SK-N-SH treated with all-trans-retinoic acid at 6 μM for 48 hours (cell line): ENCODE results near the gene PIGZ.

Source experiments
- ATAC-seq: fragments of 200-7000 bp; cut with Tn5 transposase; 3 replicates; pipeline ENCODE4 v1.9.1; 2020; ENCODE audit warnings: mild to moderate bottlenecking, moderate library complexity
- ARNTL ChIP-seq: fragments of 450-650 bp; formaldehyde crosslinking; IDR thresholded peaks from 2 replicates; pipeline ENCODE4 v1.5.0; 2020; ENCODE audit warnings: low read depth, mild to moderate bottlenecking, moderate library complexity, borderline replicate concordance
- CSDC2 ChIP-seq: fragments of 250-450 bp; sonication (Bioruptor Pico); IDR thresholded peaks from 2 replicates; pipeline ENCODE4 v1.5.0; 2020; ENCODE audit warnings: mild to moderate bottlenecking, moderate library complexity
- ESRRG ChIP-seq: fragments of 250-450 bp; sonication (Bioruptor Pico); IDR thresholded peaks from 2 replicates; pipeline ENCODE4 v1.6.1; 2021; ENCODE audit warnings: mild to moderate bottlenecking
- GLIS3 ChIP-seq: fragments of 250-450 bp; sonication (Bioruptor Pico); IDR thresholded peaks from 2 replicates; pipeline ENCODE4 v1.5.0; 2020; ENCODE audit warnings: mild to moderate bottlenecking, moderate library complexity
- ISL1 ChIP-seq: fragments of 250-450 bp; sonication (Bioruptor Pico); IDR thresholded peaks from 2 replicates; pipeline ENCODE4 v2.1.2; 2022; ENCODE audit warnings: mild to moderate bottlenecking, moderate library complexity
- OSR1 ChIP-seq: fragments of 250-450 bp; sonication (Bioruptor Pico); IDR thresholded peaks from 2 replicates; pipeline ENCODE4 v1.8.0; 2022; ENCODE audit warnings: moderate library complexity, mild to moderate bottlenecking, inconsistent platforms
- PPARA ChIP-seq: fragments of 250-450 bp; sonication (Bioruptor Pico); IDR thresholded peaks from 2 replicates; pipeline ENCODE4 v1.5.0; 2020; ENCODE audit warnings: mild to moderate bottlenecking, borderline replicate concordance
- RARB ChIP-seq: fragments of 250-450 bp; sonication (Bioruptor Pico); IDR thresholded peaks from 2 replicates; pipeline ENCODE4 v1.8.0; 2021; ENCODE audit warnings: mild to moderate bottlenecking, moderate library complexity
- SNAI2 ChIP-seq: fragments of 250-450 bp; sonication (Bioruptor Pico); IDR thresholded peaks from 2 replicates; pipeline ENCODE4 v1.5.0; 2020; ENCODE audit warnings: mild to moderate bottlenecking, moderate library complexity
- TCF4 ChIP-seq: fragments of 250-450 bp; sonication (Bioruptor Pico); IDR thresholded peaks from 2 replicates; pipeline ENCODE4 v1.8.0; 2021; ENCODE audit warnings: mild to moderate bottlenecking, moderate library complexity, borderline replicate concordance
- TOX ChIP-seq: fragments of 250-450 bp; sonication (Bioruptor Pico); IDR thresholded peaks from 2 replicates; pipeline ENCODE4 v1.8.0; 2021; ENCODE audit warnings: mild to moderate bottlenecking, moderate library complexity, borderline replicate concordance
- ZC3H10 ChIP-seq: fragments of 250-450 bp; sonication (Bioruptor Pico); IDR thresholded peaks from 2 replicates; pipeline ENCODE4 v1.5.1; 2021; ENCODE audit warnings: mild to moderate bottlenecking, moderate library complexity
- ZFP3 ChIP-seq: fragments of 250-450 bp; sonication (Bioruptor Pico); IDR thresholded peaks from 2 replicates; pipeline ENCODE4 v1.5.0; 2020; ENCODE audit warnings: mild to moderate bottlenecking, moderate library complexity
- ZFP30 ChIP-seq: fragments of 450-650 bp; formaldehyde crosslinking; IDR thresholded peaks from 2 replicates; pipeline ENCODE4 v1.5.0; 2022; ENCODE audit warnings: mild to moderate bottlenecking, moderate library complexity
- ZNF565 ChIP-seq: fragments of 450-650 bp; formaldehyde crosslinking; conservative IDR thresholded peaks from 2 replicates; pipeline ENCODE4 v1.5.0; 2020; ENCODE audit warnings: low read depth, mild to moderate bottlenecking, moderate library complexity
- ZNF8 ChIP-seq: fragments of 450-650 bp; formaldehyde crosslinking; IDR thresholded peaks from 2 replicates; pipeline ENCODE4 v1.5.0; 2020; ENCODE audit warnings: mild to moderate bottlenecking, moderate library complexity
- TF ChIP-seq, protein P1 (sequence below): fragments of 250-450 bp; sonication (Bioruptor Pico); IDR thresholded peaks from 2 replicates; pipeline ENCODE4 v1.8.0; 2021; ENCODE audit warnings: low read depth, mild to moderate bottlenecking, moderate library complexity, borderline replicate concordance
- TF ChIP-seq, protein P2 (sequence below): fragments of 250-450 bp; sonication (Bioruptor Pico); IDR thresholded peaks from 2 replicates; pipeline ENCODE4 v1.8.0; 2020; ENCODE audit warnings: mild to moderate bottlenecking, moderate library complexity, borderline replicate concordance
- TF ChIP-seq, protein P3 (sequence below): fragments of 250-450 bp; sonication (Bioruptor Pico); IDR thresholded peaks from 2 replicates; pipeline ENCODE4 v1.5.1; 2020; ENCODE audit warnings: low read depth, mild to moderate bottlenecking, moderate library complexity
- TF ChIP-seq, protein P4 (sequence below): fragments of 250-450 bp; sonication (Bioruptor Pico); IDR thresholded peaks from 2 replicates; pipeline ENCODE4 v1.5.0; 2020; ENCODE audit warnings: mild to moderate bottlenecking, moderate library complexity

Gene PIGZ

DNA sequence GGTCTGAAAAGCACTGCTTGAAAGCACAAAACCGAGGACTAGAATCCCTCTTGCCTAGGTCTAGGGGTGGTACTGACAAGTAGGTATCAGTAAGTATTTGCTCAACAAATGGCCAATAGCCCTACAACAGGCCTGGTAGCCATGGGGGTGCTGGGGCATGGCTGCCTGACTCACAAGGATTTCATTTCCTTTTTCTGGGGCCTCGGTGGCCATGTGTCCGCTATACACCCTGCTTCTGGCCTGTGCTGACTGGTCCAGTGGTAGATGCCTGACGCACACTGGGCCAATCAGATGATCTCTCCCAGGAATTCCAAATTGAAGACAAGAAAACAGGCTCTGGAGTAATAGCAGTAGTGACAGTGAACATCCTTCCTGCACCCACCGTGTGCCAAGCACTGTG lies 31.6 kb upstream of the PIGZ start:
- no peak for ATAC-seq
- TF ChIP-seq PPARA (no peak), RARB (CRISPR knock-in tag) (no peak), TCF4 (CRISPR knock-in tag) (no peak), ESRRG (no peak), TOX (CRISPR knock-in tag) (no peak), CSDC2 (no peak), ZFP3 (CRISPR knock-in tag) (no peak), ZFP30 (no peak), ZNF8 (no peak), ISL1 (CRISPR knock-in tag) (no peak)
- TF ChIP-seq, protein P1, sequence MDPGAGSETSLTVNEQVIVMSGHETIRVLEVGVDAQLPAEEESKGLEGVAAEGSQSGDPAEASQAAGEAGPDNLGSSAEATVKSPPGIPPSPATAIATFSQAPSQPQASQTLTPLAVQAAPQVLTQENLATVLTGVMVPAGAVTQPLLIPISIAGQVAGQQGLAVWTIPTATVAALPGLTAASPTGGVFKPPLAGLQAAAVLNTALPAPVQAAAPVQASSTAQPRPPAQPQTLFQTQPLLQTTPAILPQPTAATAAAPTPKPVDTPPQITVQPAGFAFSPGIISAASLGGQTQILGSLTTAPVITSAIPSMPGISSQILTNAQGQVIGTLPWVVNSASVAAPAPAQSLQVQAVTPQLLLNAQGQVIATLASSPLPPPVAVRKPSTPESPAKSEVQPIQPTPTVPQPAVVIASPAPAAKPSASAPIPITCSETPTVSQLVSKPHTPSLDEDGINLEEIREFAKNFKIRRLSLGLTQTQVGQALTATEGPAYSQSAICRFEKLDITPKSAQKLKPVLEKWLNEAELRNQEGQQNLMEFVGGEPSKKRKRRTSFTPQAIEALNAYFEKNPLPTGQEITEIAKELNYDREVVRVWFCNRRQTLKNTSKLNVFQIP (CRISPR knock-in tag) = no peak
- TF ChIP-seq, protein P2, sequence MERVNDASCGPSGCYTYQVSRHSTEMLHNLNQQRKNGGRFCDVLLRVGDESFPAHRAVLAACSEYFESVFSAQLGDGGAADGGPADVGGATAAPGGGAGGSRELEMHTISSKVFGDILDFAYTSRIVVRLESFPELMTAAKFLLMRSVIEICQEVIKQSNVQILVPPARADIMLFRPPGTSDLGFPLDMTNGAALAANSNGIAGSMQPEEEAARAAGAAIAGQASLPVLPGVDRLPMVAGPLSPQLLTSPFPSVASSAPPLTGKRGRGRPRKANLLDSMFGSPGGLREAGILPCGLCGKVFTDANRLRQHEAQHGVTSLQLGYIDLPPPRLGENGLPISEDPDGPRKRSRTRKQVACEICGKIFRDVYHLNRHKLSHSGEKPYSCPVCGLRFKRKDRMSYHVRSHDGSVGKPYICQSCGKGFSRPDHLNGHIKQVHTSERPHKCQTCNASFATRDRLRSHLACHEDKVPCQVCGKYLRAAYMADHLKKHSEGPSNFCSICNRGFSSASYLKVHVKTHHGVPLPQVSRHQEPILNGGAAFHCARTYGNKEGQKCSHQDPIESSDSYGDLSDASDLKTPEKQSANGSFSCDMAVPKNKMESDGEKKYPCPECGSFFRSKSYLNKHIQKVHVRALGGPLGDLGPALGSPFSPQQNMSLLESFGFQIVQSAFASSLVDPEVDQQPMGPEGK (CRISPR knock-in tag) = no peak
- TF ChIP-seq, protein P3, sequence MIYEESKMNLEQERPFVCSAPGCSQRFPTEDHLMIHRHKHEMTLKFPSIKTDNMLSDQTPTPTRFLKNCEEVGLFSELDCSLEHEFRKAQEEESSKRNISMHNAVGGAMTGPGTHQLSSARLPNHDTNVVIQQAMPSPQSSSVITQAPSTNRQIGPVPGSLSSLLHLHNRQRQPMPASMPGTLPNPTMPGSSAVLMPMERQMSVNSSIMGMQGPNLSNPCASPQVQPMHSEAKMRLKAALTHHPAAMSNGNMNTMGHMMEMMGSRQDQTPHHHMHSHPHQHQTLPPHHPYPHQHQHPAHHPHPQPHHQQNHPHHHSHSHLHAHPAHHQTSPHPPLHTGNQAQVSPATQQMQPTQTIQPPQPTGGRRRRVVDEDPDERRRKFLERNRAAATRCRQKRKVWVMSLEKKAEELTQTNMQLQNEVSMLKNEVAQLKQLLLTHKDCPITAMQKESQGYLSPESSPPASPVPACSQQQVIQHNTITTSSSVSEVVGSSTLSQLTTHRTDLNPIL (CRISPR knock-in tag) = no peak

- ATAC-seq = no peak
- TF ChIP-seq RARB (CRISPR knock-in tag) (no peak), ZNF565 (no peak), ZNF8 (no peak), ISL1 (CRISPR knock-in tag) (no peak), PPARA (no peak), ZC3H10 (CRISPR knock-in tag) (no peak), ZFP30 (no peak), OSR1 (CRISPR knock-in tag) (no peak), ZFP3 (CRISPR knock-in tag) (no peak), ARNTL (CRISPR knock-in tag) (no peak), TOX (CRISPR knock-in tag) (no peak), SNAI2 (CRISPR knock-in tag) (no peak)
- TF ChIP-seq, protein P4, sequence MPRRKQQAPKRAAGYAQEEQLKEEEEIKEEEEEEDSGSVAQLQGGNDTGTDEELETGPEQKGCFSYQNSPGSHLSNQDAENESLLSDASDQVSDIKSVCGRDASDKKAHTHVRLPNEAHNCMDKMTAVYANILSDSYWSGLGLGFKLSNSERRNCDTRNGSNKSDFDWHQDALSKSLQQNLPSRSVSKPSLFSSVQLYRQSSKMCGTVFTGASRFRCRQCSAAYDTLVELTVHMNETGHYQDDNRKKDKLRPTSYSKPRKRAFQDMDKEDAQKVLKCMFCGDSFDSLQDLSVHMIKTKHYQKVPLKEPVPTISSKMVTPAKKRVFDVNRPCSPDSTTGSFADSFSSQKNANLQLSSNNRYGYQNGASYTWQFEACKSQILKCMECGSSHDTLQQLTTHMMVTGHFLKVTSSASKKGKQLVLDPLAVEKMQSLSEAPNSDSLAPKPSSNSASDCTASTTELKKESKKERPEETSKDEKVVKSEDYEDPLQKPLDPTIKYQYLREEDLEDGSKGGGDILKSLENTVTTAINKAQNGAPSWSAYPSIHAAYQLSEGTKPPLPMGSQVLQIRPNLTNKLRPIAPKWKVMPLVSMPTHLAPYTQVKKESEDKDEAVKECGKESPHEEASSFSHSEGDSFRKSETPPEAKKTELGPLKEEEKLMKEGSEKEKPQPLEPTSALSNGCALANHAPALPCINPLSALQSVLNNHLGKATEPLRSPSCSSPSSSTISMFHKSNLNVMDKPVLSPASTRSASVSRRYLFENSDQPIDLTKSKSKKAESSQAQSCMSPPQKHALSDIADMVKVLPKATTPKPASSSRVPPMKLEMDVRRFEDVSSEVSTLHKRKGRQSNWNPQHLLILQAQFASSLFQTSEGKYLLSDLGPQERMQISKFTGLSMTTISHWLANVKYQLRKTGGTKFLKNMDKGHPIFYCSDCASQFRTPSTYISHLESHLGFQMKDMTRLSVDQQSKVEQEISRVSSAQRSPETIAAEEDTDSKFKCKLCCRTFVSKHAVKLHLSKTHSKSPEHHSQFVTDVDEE = no peak
- TF ChIP-seq, protein P3 (CRISPR knock-in tag) = no peak
Observed at GRCh38 chr3:196998966-196999760, 30.5 kb upstream of the PIGZ start.

- TF ChIP-seq, protein P3 (CRISPR knock-in tag) = no peak
- no peak for TF ChIP-seq GLIS3
- no peak for ATAC-seq
Observed at GRCh38 chr3:196997311-196997710, 28.7 kb upstream of the PIGZ start.
